CD4-positive, alpha-beta T cell (primary cell): ENCODE measurements around the gene CDH4. TPM values are rescaled to one million over a fixed set of nuclear protein-coding genes. Genes with fewer than 3 reads are reported as not detected.

Experiments
- ATAC-seq: fragments of 200-7000 bp; cut with Tn5 transposase; one replicate; pipeline ENCODE4 v1.10.0; 2022; ENCODE audit warnings: mild to moderate bottlenecking; ENCODE audit not compliant: poor library complexity
- CTCF ChIA-PET: fragments of 350-600 bp; sonication (Branson Sonifier 250); formaldehyde crosslinking; loops from one replicate; lab custom pipeline; 2021; ENCODE audit warnings: antibody characterized with exemption, inconsistent platforms; lab: Charles Lee
- POLR2A ChIA-PET: fragments of 350-600 bp; sonication (Branson Sonifier 250); formaldehyde crosslinking; loops from one replicate; lab custom pipeline; 2021; ENCODE audit warnings: antibody characterized with exemption, inconsistent platforms; lab: Charles Lee
- DNase-seq, 14 experiments: peaks; one replicate each; pipeline ENCODE4 v3.0.0-alpha.2; 2013 to 2020; ENCODE audit warnings: mixed read lengths in 2 of 14
- H3K27ac ChIP-seq, 2 donors: one replicate each; pipeline versions ENCODE4 v1.5.1 to v1.7.0; 2013; ENCODE audit warnings: low read length in 2 of 2, low read depth in 1 of 2, mild to moderate bottlenecking in 1 of 2
- H3K27me3 ChIP-seq, 2 experiments: 1 replicate in 1 of 2; 2 replicates in 1 of 2; pipeline versions ENCODE4 v1.6.1 to v1.7.0; 2013; ENCODE audit warnings: low read length in 2 of 2, control low read depth in 1 of 2, mild to moderate bottlenecking in 1 of 2, moderate library complexity in 1 of 2; ENCODE audit not compliant: insufficient read depth in 2 of 2, control insufficient read depth in 1 of 2
- H3K36me3 ChIP-seq: one replicate; pipeline ENCODE4 v1.6.1; 2013; ENCODE audit warnings: low read length, control low read depth; ENCODE audit not compliant: insufficient read depth
- H3K4me1 ChIP-seq: one replicate; pipeline ENCODE4 v1.6.1; 2013; ENCODE audit warnings: low read length, control low read depth; ENCODE audit not compliant: insufficient read depth
- H3K4me3 ChIP-seq: one replicate; pipeline ENCODE4 v1.5.1; 2013; ENCODE audit warnings: mild to moderate bottlenecking, low read length, moderate library complexity
- H3K9me3 ChIP-seq, 2 experiments: 1 replicate in 1 of 2; 2 replicates in 1 of 2; pipeline versions ENCODE4 v1.6.1 to v1.7.0; 2013; ENCODE audit warnings: low read length in 2 of 2, mild to moderate bottlenecking in 2 of 2, control low read depth in 1 of 2, moderate library complexity in 1 of 2; ENCODE audit not compliant: control insufficient read depth in 1 of 2, insufficient read depth in 1 of 2
- H3K27ac Mint-ChIP-seq: one replicate; pipeline ENCODE4 v1.8.0; 2020; ENCODE audit warnings: mixed read lengths
- H3K27me3 Mint-ChIP-seq: one replicate; pipeline ENCODE4 v1.8.0; 2021; ENCODE audit warnings: mixed read lengths
- H3K36me3 Mint-ChIP-seq: one replicate; pipeline ENCODE4 v1.8.0; 2021; ENCODE audit warnings: low read depth, mixed read lengths
- H3K4me1 Mint-ChIP-seq: one replicate; pipeline ENCODE4 v1.8.0; 2021; ENCODE audit warnings: low read depth, mixed read lengths
- H3K4me3 Mint-ChIP-seq: one replicate; pipeline ENCODE4 v1.8.0; 2020; ENCODE audit warnings: mild to moderate bottlenecking, mixed read lengths
- H3K9me3 Mint-ChIP-seq: one replicate; pipeline ENCODE4 v1.8.0; 2020; ENCODE audit warnings: mixed read lengths
- CTCF ChIP-seq: fragments of 200-600 bp; IDR thresholded peaks from one replicate; pipeline ENCODE4 v1.8.0; 2022; ENCODE audit warnings: antibody characterized with exemption, mild to moderate bottlenecking
- intact Hi-C, 2 experiments: fragments of 100-400 bp; cut with DNase I in 1 of 2; cut with micrococcal nuclease in 1 of 2; formaldehyde crosslinking; loops; one replicate each; pipeline versions ENCODE4 v1.15.1 to v1.9.0; 2023 to 2025; cut with DNase I, micrococcal nuclease
- total RNA-seq, 174 experiments: library from RNA in 2 of 174; stranded (reverse) in 2 of 174; gene quantifications; one replicate each; pipeline ENCODE4 v1.2.3 and lab custom pipeline; 2021 to 2026

CDH4 gene
- total RNA-seq, 2 experiments from 2014 or later, result 0.11 TPM

- TF ChIP-seq CTCF, result no peak
- H3K27me3 Mint-ChIP-seq, result no peaks in the 10 kb centered on the region
- no peaks in the 10 kb centered on the region for H3K9me3 Mint-ChIP-seq
- CTCF ChIA-PET, result no interaction called here
- Histone ChIP-seq H3K36me3 (no peaks in the 10 kb centered on the region), H3K9me3 (peaks cover 7 to 34% of the 10 kb centered on the region in 2 experiments), H3K27me3 (no peaks in the 10 kb centered on the region), H3K4me1 (no peaks in the 10 kb centered on the region), H3K4me3 (no peak overlapping the region), H3K27ac (no peak overlapping the region)
- intact Hi-C loops, result no loop called here
- POLR2A ChIA-PET, result no interaction called here
- H3K36me3 Mint-ChIP-seq, result no peaks in the 10 kb centered on the region
- no peak for ATAC-seq
- H3K4me3 Mint-ChIP-seq, result no peak overlapping the region
- H3K27ac Mint-ChIP-seq, result no peak overlapping the region
- DNase-seq, result no peak
- no peaks in the 10 kb centered on the region for H3K4me1 Mint-ChIP-seq
Measured at GRCh38 chr20:61554617-61555016, 302.6 kb downstream of the CDH4 start.

GRCh38 chr20:61555566-61555965 lies 303.5 kb downstream of the CDH4 start:
- H3K36me3 Mint-ChIP-seq, result no peaks in the 10 kb centered on the region
- TF ChIP-seq CTCF, result no peak

GRCh38 chr20:61556111-61556510 lies 304.1 kb downstream of the CDH4 start:
- Histone ChIP-seq H3K36me3 (no peaks in the 10 kb centered on the region), H3K9me3 (peaks cover 7 to 29% of the 10 kb centered on the region in 2 experiments), H3K4me1 (no peaks in the 10 kb centered on the region), H3K27me3 (no peaks in the 10 kb centered on the region), H3K27ac (no peak overlapping the region), H3K4me3 (no peak overlapping the region)
- intact Hi-C loops, result no loop called here
- no peak overlapping the region for H3K27ac Mint-ChIP-seq
- POLR2A ChIA-PET, result no interaction called here
- H3K4me1 Mint-ChIP-seq, result no peaks in the 10 kb centered on the region
- no peak for ATAC-seq
- no peak for TF ChIP-seq CTCF
- H3K4me3 Mint-ChIP-seq, result no peak overlapping the region
- H3K27me3 Mint-ChIP-seq, result no peaks in the 10 kb centered on the region
- H3K36me3 Mint-ChIP-seq, result no peaks in the 10 kb centered on the region
- CTCF ChIA-PET, result no interaction called here
- no peak for DNase-seq
- no peaks in the 10 kb centered on the region for H3K9me3 Mint-ChIP-seq

More at GRCh38 chr20:61555566-61555965, 303.5 kb downstream of the CDH4 start:
- H3K4me3 ChIP-seq, result no peak overlapping the region
- no peak for DNase-seq
- H3K9me3 ChIP-seq, result peaks cover 7 to 29% of the 10 kb centered on the region in 2 experiments
- POLR2A ChIA-PET, result no interaction called here
- no peak overlapping the region for H3K27ac Mint-ChIP-seq
- H3K4me3 Mint-ChIP-seq, result no peak overlapping the region
- no peak overlapping the region for H3K27ac ChIP-seq
- H3K4me1 ChIP-seq, result no peaks in the 10 kb centered on the region
- intact Hi-C loops, result no loop called here
- H3K4me1 Mint-ChIP-seq, result no peaks in the 10 kb centered on the region
- H3K27me3 Mint-ChIP-seq, result no peaks in the 10 kb centered on the region
- ATAC-seq, result no peak
- CTCF ChIA-PET, result no interaction called here
- H3K9me3 Mint-ChIP-seq, result no peaks in the 10 kb centered on the region
- H3K27me3 ChIP-seq, result no peaks in the 10 kb centered on the region
- H3K36me3 ChIP-seq, result no peaks in the 10 kb centered on the region
